Measurements from ENCODE around the gene TPH2. TPM values are rescaled to one million over a fixed set of nuclear protein-coding genes. Genes with fewer than 3 reads are reported as not detected.

The TPH2 gene
- total RNA-seq, 4 donors from 2014 or later = not detected

DNA sequence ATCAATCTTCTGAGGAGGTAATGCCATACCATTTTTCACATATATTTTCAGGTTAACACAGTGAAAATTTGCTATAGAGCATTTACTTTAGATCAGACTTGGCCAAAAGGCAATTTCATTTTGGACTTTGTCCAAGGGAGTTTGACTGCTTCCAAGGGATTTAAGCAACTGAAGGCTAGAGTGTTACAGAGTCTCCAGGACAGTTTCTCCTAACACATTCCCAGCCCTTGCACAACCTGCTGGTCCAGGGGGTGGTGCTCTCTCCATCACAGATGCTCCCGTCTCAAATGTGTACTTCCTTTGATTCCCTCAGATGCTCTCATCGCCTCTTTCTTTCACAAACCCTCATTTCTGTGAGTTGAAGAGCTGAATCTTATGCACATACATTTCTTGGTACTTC lies 143.1 kb downstream of the TPH2 start:
- DNase-seq (ENCODE audit: low spot score in 2 of 2) = no peak
- WGBS, 2 donors = 28 to 32% methylated on average over 2 of the region's 2 CpGs
- Histone ChIP-seq H3K36me3 (no peaks in the 10 kb centered on the region), H3K4me1 (no peaks in the 10 kb centered on the region), H3K4me3 (no peak overlapping the region), H3K27me3 (no peaks in the 10 kb centered on the region), H3K27ac (no peak overlapping the region), H3K9me3 (no peaks in the 10 kb centered on the region)
- no peak for TF ChIP-seq EP300 (IDR thresholded peaks at IDR 0.05)
- TF ChIP-seq POLR2A (IDR thresholded peaks at IDR 0.05) = no peak
- TF ChIP-seq, protein P1, sequence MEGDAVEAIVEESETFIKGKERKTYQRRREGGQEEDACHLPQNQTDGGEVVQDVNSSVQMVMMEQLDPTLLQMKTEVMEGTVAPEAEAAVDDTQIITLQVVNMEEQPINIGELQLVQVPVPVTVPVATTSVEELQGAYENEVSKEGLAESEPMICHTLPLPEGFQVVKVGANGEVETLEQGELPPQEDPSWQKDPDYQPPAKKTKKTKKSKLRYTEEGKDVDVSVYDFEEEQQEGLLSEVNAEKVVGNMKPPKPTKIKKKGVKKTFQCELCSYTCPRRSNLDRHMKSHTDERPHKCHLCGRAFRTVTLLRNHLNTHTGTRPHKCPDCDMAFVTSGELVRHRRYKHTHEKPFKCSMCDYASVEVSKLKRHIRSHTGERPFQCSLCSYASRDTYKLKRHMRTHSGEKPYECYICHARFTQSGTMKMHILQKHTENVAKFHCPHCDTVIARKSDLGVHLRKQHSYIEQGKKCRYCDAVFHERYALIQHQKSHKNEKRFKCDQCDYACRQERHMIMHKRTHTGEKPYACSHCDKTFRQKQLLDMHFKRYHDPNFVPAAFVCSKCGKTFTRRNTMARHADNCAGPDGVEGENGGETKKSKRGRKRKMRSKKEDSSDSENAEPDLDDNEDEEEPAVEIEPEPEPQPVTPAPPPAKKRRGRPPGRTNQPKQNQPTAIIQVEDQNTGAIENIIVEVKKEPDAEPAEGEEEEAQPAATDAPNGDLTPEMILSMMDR (IDR thresholded peaks at IDR 0.05) = no peak

Other genes starting within 250 kb of the TPH2 start
- gene RAB21, start 184.0 kb upstream of the TPH2 start, total RNA-seq = 10 to 100 TPM; 12.6 to 25.7 (median 19.9) TPM
- gene TBC1D15, start 99.1 kb upstream of the TPH2 start, total RNA-seq = 10 to 100 TPM; 45.3 to 66.0 (median 50.1) TPM